Right atrium auricular region (tissue), 2 donors: ENCODE measurements around the gene EMILIN1. TPM values are rescaled to one million over a fixed set of nuclear protein-coding genes. Genes with fewer than 3 reads are reported as not detected.

Experiments
- DNase-seq: peaks from one replicate; pipeline ENCODE4 v3.0.0-alpha.2; 2019; ENCODE audit warnings: low spot score
- H3K27ac ChIP-seq, 2 donors: fragments of 200-600 bp; sonication (generic); 1 replicate in 1 of 2; 2 replicates in 1 of 2; pipeline ENCODE4 v1.5.1; 2016 to 2019
- H3K27me3 ChIP-seq, 2 donors: fragments of 200-600 bp; sonication (generic); one replicate each; pipeline versions ENCODE4 v1.5.1 to v1.6.0; 2017 to 2019
- H3K36me3 ChIP-seq: fragments of 200-600 bp; sonication (generic); one replicate; pipeline ENCODE4 v1.5.1; 2016
- H3K4me1 ChIP-seq, 2 donors: fragments of 200-600 bp; sonication (generic); one replicate each; pipeline versions ENCODE4 v1.5.1 to v1.6.0; 2017 to 2019
- H3K4me3 ChIP-seq, 2 donors: fragments of 200-600 bp; sonication (generic); 1 replicate in 1 of 2; 2 replicates in 1 of 2; pipeline ENCODE4 v1.5.1; 2017 to 2019; ENCODE audit warnings: mild to moderate bottlenecking in 1 of 2, moderate library complexity in 1 of 2
- H3K9me3 ChIP-seq, 2 donors: fragments of 200-600 bp; sonication (generic); one replicate each; pipeline ENCODE4 v1.5.1; 2019
- total RNA-seq, 2 donors: library from RNA; depleted of rRNA; stranded (reverse); fragments of >200 nt; gene quantifications; one replicate each; pipeline ENCODE4 v1.1.0, GENCODE V29; 2016
- TF ChIP-seq, protein P1 (sequence below), 2 donors: fragments of 200-600 bp; sonication (generic); IDR thresholded peaks; one replicate each; pipeline ENCODE4 v1.5.1; 2019; ENCODE audit warnings: antibody characterized with exemption in 2 of 2

The EMILIN1 gene
- total RNA-seq, 2 donors from 2014 or later = 22.3 to 36.7 TPM

DNA sequence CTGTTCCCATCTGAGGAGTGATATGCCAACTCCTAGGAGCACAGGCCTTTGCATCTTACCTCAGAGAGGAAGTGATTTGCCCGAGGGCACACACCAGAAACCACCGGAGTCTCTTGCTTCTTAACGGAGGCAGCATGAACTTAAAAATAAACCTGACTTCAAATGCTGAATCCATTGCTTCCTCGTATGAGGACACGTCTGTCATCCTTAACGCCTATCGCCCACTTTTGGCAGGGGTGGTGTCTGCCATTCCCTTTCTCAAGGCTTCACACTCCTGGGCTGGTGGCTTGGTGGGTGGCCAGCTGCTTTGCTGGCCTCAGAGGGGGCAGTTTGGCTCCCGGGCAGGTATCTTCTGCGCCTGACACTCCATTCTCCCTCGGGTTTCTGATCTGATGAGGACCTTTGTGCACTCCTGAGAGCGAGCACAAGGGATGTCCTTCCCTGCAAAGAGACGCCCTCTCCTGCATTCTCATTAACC, 57.1 kb downstream of the EMILIN1 start:
- Histone ChIP-seq H3K9me3 (no peaks in the 10 kb centered on the region), H3K27me3 (no peaks in the 10 kb centered on the region), H3K27ac (no peak overlapping the region), H3K4me1 (peaks cover 0 to 23% of the 10 kb centered on the region in 2 donors), H3K36me3 (peaks cover 20% of the 10 kb centered on the region), H3K4me3 (no peak overlapping the region)
- TF ChIP-seq, protein P1, sequence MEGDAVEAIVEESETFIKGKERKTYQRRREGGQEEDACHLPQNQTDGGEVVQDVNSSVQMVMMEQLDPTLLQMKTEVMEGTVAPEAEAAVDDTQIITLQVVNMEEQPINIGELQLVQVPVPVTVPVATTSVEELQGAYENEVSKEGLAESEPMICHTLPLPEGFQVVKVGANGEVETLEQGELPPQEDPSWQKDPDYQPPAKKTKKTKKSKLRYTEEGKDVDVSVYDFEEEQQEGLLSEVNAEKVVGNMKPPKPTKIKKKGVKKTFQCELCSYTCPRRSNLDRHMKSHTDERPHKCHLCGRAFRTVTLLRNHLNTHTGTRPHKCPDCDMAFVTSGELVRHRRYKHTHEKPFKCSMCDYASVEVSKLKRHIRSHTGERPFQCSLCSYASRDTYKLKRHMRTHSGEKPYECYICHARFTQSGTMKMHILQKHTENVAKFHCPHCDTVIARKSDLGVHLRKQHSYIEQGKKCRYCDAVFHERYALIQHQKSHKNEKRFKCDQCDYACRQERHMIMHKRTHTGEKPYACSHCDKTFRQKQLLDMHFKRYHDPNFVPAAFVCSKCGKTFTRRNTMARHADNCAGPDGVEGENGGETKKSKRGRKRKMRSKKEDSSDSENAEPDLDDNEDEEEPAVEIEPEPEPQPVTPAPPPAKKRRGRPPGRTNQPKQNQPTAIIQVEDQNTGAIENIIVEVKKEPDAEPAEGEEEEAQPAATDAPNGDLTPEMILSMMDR (IDR thresholded peaks at IDR 0.05) = no peak
- DNase-seq = no peak

Other genes with a start within 250 kb of the EMILIN1 start
- gene DPYSL5, start 230.5 kb upstream of the EMILIN1 start, total RNA-seq = under 1 TPM in 1 of 2 donors, not detected in 1; 0.12 TPM
- gene MAPRE3, start 108.0 kb upstream of the EMILIN1 start, total RNA-seq = 10 to 100 TPM; 20.6 to 33.4 TPM
- gene TMEM214, start 45.6 kb upstream of the EMILIN1 start, total RNA-seq = 10 to 100 TPM; 21.0 to 41.0 TPM
- gene AGBL5, start 26.9 kb upstream of the EMILIN1 start, total RNA-seq = 1 to 10 TPM; 8.1 to 9.3 TPM
- gene OST4, start 7.0 kb upstream of the EMILIN1 start, total RNA-seq = 100 to 1,000 TPM; 379 to 465 TPM
- gene KHK, start 8.2 kb downstream of the EMILIN1 start, total RNA-seq = 1 to 10 TPM in 1 of 2 donors, under 1 TPM in 1; 0.82 to 1.7 TPM
- 1 to 10 TPM; 4.3 to 4.5 TPM for gene CGREF1, start 40.5 kb downstream of the EMILIN1 start, total RNA-seq
- 1 to 10 TPM in 1 of 2 donors, under 1 TPM in 1; 0.90 to 1.0 TPM for gene ABHD1, start 45.2 kb downstream of the EMILIN1 start, total RNA-seq
- 10 to 100 TPM; 47.5 to 51.4 TPM for gene PREB, start 56.0 kb downstream of the EMILIN1 start, total RNA-seq
- gene PRR30, start 60.8 kb downstream of the EMILIN1 start, total RNA-seq = not detected
- not detected for gene TCF23, start 70.4 kb downstream of the EMILIN1 start, total RNA-seq
- 100 to 1,000 TPM; 193 TPM for gene ATRAID, start 133.4 kb downstream of the EMILIN1 start, total RNA-seq
- 10 to 100 TPM in 1 of 2 donors, 1 to 10 TPM in 1; 9.2 to 14.7 TPM for gene SLC5A6, start 133.7 kb downstream of the EMILIN1 start, total RNA-seq
- gene CAD, start 138.8 kb downstream of the EMILIN1 start, total RNA-seq = 10 to 100 TPM in 1 of 2 donors, 1 to 10 TPM in 1; 4.8 to 13.2 TPM
- gene SLC30A3, start 184.4 kb downstream of the EMILIN1 start, total RNA-seq = 1 to 10 TPM; 5.7 to 9.4 TPM
- under 1 TPM; 0.59 to 0.94 TPM for gene DNAJC5G, start 196.8 kb downstream of the EMILIN1 start, total RNA-seq
- 100 to 1,000 TPM in 1 of 2 donors, 10 to 100 TPM in 1; 97.2 to 136 TPM for gene TRIM54, start 203.8 kb downstream of the EMILIN1 start, total RNA-seq
- 1 to 10 TPM in 1 of 2 donors, under 1 TPM in 1; 0.74 to 2.6 TPM for gene UCN, start 229.8 kb downstream of the EMILIN1 start, total RNA-seq
- gene MPV17, start 244.5 kb downstream of the EMILIN1 start, total RNA-seq = 10 to 100 TPM; 73.9 to 74.3 TPM